Mononuclear cell (primary cell): ENCODE results near the gene EIF3I. TPM values are rescaled to one million over a fixed set of nuclear protein-coding genes. Genes with fewer than 3 reads are reported as not detected.

ENCODE experiments used
- H3K27me3 ChIP-seq: 2 replicates; pipeline ENCODE4 v1.6.0; 2011; ENCODE audit warnings: low read length, control low read depth; ENCODE audit not compliant: insufficient read depth
- H3K4me1 ChIP-seq: 2 replicates; pipeline ENCODE4 v1.5.1; 2011; ENCODE audit warnings: mild to moderate bottlenecking, low read length, control low read depth; ENCODE audit not compliant: insufficient read depth
- H3K4me3 ChIP-seq: 2 replicates; pipeline ENCODE4 v1.5.1; 2011; ENCODE audit warnings: mild to moderate bottlenecking, low read length, moderate library complexity
- H3K9me3 ChIP-seq: 2 replicates; pipeline ENCODE4 v1.5.1; 2011; ENCODE audit warnings: low read depth, mild to moderate bottlenecking, control low read depth, low read length
- total RNA-seq: library from RNA; depleted of rRNA; stranded (reverse); fragments of >200 nt; gene quantifications from one replicate; pipeline ENCODE4 v1.2.3, GENCODE V29; 2012

EIF3I gene
- 122 TPM for total RNA-seq

DNA sequence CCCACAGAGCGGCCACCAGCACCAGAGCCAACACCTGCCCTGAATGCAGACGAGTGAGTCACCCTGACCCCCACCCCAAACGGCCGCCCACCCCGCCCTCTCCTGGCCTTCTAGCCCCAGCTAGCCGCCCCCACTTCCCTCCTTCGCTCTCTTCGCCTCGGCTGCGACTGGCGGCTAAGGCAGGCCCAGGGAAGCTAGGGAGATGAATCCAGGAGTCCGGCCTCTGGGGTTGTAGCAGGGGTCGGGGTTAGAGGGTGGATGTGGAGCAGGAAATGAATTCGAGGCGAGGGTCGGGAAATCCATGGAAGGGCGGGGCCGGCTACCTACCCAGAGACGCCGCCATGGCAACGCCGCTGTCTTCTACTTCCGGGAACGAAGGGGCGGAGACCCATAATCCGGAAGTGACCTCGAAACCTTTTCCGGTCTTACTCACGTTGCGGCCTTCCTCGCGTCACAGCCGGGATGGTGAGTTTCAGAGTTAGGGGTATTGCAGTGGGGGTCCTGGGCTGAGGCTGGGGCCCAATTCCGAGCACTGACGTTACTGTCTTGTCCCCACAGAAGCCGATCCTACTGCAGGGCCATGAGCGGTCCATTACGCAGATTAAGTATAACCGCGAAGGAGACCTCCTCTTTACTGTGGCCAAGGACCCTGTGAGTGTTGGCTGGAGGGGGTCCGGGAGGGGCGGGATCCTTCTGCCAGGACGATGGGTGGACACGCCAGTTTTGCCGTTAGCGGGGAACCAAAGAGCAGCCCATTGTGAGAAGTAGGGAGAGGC lies at the start of gene EIF3I, which contains the start of gene TMEM234:
Gene EIF3I (plus strand): TSS at position 428 of the 776 bp plus-strand sequence. CDS start 35 bp downstream, at position 463.
Gene TMEM234 (minus strand): TSS at position 374 of the 776 bp plus-strand sequence. CDS start 31 bp downstream, at position 343.
- Histone ChIP-seq H3K4me3 (peak within 1 kb of the TSS; percentile 75), H3K4me1 (peaks cover 27% of the 10 kb centered on the region), H3K27me3 (no peaks in the 10 kb centered on the region), H3K9me3 (no peaks in the 10 kb centered on the region)

DNA sequence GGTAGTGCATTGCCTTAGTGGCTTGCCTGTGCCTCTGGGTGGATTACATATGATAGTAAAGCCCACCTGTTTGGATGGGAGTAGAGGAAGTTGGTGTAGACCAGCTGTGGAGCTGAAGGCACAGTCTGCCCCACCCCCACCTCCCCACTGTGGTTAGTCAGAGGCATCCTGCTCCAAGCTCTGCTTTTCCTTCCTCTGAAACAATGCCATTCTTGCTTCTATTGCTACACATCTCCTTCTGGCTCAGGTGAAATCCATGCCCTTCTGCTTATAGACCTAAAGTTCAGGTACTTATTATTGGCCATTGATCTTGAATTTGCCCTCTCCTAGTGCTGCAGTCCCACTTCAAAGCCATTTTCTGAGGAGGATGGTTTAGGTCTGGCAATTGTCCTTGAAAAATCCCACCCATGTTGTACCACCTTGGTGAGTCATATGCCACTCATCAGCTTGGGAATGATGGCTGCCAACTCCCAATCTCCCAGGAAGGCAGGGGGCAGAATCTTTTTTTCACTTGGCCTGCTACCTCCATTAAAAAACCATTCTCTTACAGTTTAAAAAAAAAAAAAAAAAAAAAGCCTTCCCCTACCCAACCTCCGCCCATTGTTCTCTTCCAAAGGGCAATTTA lies 49.5 kb upstream of the EIF3I start:
- Histone ChIP-seq H3K4me3 (no peak overlapping the region), H3K27me3 (no peaks in the 10 kb centered on the region), H3K4me1 (no peaks in the 10 kb centered on the region), H3K9me3 (no peaks in the 10 kb centered on the region)

DNA sequence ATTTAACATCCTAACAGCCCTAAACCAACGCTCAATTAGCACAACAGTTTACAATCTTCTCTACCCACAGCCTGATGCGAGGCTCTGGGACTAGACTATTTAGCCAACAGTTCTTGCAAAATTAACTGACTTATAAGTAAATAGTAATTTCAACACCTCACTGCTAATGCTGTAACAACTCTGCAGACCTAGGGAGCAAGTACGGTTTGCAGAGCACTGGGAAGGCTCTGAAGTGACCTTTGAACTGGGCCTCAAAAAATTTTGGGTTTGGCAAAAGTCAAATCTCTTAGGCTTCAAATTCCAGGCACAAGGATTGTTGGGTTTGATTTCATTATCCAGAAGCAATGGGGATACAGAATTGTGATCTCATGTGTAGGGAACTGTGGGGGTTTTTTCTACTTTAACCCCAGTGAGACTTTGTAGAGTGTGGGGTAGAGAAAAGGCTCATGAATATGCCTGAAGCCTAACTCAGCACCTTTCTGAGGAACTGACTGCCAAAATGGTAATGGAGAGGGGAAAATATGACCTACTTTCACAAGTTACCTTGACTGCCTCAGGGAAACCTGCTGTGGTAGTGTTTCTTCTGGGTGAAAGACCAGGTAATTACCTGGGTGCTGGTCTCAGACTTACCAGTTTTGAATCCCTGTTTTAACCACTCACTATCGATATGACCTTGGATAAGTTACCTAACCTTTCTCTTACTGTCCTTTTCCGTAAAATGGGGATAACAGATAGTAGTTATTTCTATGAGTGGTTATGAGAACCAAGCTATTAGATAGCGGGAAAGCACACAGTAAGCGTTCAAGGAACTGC lies 43.6 kb upstream of the EIF3I start:
- H3K27me3 ChIP-seq = no peaks in the 10 kb centered on the region
- H3K4me1 ChIP-seq = peaks cover 39% of the 10 kb centered on the region
- H3K9me3 ChIP-seq = no peaks in the 10 kb centered on the region
- no peak overlapping the region for H3K4me3 ChIP-seq

DNA sequence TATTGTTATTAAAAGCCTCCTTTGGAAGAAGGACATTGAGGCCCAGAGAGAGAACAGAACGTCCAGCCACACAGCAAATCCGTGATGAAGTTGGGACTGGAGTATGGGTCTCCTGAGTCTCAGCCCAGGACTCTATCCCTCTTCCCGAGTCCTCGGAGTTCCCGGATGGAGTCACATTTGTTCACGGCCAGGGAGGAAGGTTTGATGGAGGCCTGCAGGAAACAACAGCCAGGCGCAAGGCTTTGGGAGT lies 43.1 kb upstream of the EIF3I start:
- Histone ChIP-seq H3K4me1 (peaks cover 39% of the 10 kb centered on the region), H3K4me3 (peak overlapping the region; percentile 73), H3K9me3 (no peaks in the 10 kb centered on the region), H3K27me3 (no peaks in the 10 kb centered on the region)

DNA sequence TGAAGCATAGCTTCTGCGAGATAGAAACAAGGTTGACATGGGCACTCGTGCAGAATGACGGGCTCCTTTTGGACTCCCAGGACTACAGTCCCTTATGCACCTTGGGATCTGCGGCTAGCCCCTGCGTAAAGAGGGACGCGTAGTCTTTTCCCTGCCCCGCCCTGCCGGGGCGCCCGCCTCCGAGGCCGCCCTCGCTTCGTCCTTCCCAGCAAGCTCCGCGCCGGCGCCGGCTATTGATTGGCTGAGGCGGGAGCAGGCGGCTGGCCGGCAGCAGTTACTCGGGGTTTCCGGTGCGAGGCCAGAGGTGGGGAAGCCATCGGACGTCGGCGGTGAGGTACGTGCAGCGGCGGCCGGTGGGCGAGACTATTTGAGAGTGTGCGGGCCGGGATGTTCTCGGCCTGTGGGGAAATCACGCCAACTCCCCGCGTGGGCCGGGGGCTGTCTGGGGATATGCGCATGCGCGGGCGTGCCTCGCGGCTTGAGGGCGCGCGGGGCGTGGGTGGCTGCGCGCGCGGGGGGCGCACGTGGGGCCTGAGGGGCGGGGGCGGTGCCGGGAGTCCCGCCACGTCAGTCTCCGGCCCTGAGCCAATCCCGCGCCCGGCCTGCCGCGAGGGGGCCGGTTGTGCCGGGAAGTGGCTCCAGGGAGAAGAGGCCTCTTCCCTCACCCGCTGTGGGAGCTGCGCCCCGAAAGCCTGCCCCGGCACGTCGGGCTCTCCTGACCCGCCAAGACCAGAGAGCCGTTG lies 42.6 kb upstream of the EIF3I start, which contains the start of gene TXLNA:
Gene TXLNA (plus strand): TSS at position 233 of the 743 bp plus-strand sequence. CDS start 671 bp downstream, outside the sequence.
- Histone ChIP-seq H3K4me1 (peaks cover 39% of the 10 kb centered on the region), H3K4me3 (peak within 1 kb of the TSS; percentile 73), H3K9me3 (no peaks in the 10 kb centered on the region), H3K27me3 (no peaks in the 10 kb centered on the region)

DNA sequence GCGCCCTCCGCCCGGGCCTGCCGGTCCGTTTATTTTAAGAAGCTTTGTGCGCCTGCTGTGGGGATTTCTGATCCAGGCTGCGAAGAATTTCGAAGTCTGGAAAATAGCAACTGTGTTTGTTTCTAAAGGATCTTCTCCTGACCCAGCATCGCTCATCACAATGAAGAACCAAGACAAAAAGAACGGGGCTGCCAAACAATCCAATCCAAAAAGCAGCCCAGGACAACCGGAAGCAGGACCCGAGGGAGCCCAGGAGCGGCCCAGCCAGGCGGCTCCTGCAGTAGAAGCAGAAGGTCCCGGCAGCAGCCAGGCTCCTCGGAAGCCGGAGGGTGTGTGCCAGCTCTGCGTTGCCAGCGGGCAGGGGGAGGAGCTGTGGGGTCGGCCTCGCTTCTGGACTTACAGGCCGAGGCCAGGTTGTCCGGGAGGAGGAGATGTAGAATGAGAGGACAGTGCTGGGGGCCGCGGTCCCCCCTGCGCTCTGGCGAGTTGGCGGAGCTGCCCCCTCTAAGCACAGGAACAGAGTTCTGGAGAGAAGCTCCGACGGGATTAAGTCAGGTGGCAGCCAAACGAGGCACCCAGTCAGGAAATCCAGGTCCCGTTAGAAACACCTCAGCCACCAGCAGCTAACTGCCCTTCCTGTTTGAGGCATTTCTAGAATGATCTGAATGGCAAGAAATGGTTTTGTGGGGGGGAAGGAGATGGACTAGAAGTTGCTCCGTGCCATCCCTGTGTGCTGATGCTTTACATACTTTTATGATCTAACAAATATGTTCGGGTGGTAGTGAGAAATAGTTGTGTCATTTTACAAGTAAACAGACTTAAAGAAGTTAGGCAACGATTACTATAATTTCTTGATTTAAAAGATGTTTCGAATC lies 41.8 kb upstream of the EIF3I start:
- H3K9me3 ChIP-seq = no peaks in the 10 kb centered on the region
- H3K4me3 ChIP-seq = peak overlapping the region; percentile 73
- H3K4me1 ChIP-seq = peaks cover 39% of the 10 kb centered on the region
- no peaks in the 10 kb centered on the region for H3K27me3 ChIP-seq

DNA sequence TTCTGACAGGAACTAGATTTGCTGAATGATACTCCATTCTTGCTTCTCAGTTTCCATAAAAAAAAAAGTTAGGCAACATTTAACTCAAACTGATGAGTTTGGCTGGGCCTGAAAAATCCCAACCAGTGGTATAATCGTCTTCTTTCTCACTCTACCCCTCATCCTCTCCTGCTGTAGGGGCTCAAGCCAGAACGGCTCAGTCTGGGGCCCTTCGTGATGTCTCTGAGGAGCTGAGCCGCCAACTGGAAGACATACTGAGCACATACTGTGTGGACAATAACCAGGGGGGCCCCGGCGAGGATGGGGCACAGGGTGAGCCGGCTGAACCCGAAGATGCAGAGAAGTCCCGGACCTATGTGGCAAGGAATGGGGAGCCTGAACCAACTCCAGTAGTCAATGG lies 41.1 kb upstream of the EIF3I start:
- H3K27me3 ChIP-seq = no peaks in the 10 kb centered on the region
- no peaks in the 10 kb centered on the region for H3K9me3 ChIP-seq
- H3K4me1 ChIP-seq = peaks cover 39% of the 10 kb centered on the region
- no peak overlapping the region for H3K4me3 ChIP-seq

DNA sequence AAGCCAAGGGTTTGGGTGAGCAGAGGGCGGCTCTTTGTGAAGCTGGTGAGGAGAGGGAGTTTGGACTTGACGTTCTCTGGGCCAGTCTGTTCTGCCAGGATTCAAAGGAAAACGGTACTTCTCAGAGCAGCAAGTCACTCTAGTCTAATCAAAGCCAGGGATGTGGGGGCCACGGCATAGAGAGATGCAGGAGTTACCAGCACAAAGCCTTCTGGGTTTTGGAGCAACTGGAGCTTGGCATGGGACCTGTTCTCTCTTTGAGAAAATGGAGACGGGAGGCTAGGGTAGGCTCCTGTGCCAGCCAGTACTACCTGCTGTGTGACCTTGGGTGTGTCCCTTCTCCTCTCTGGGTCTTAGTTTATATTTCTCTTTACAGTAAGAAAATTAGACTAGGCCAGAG lies 40.6 kb upstream of the EIF3I start:
- no peak overlapping the region for H3K4me3 ChIP-seq
- no peaks in the 10 kb centered on the region for H3K27me3 ChIP-seq
- H3K4me1 ChIP-seq = peaks cover 39% of the 10 kb centered on the region
- no peaks in the 10 kb centered on the region for H3K9me3 ChIP-seq

DNA sequence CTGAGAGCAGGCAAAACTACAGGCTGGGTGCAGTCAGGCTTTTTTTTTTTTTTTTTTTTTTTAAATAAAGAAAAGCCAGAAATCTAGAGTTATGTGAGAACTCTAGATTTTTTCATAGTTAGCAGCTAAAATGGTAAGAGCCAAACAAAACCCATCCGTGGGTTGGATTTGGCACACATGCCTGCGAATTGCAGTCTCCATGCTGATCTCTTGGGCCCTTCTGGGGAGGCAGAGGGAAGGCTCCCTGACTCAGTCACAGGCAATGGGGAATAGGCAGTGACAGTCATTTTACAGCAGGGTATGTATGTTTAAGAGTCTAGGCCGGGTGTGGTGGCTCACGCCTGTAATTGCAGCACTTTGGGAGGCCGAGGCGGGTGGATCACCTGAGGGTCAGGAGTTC lies 40.1 kb upstream of the EIF3I start:
- peaks cover 39% of the 10 kb centered on the region for H3K4me1 ChIP-seq
- H3K4me3 ChIP-seq = no peak overlapping the region
- no peaks in the 10 kb centered on the region for H3K9me3 ChIP-seq
- H3K27me3 ChIP-seq = no peaks in the 10 kb centered on the region

DNA sequence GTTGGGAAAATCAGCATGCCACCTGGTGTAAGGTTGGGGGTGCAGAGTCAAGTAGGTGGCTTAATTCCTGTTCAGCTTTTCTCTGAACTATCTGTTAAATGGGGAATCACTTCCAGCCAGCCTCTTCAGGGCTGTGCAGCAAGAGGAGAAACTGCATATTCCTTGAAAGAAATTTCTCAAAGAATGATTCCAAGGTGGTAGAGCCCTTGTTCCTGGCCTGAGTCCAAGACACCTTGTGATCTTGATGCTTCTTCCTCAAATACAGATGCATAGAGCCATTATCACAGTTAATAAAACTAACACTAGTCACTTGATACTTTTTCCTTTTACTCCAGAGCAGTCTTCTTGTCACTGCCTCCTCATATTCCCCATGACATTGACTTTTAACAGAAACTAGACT lies 37.6 kb upstream of the EIF3I start:
- H3K4me3 ChIP-seq = no peak overlapping the region
- H3K4me1 ChIP-seq = peaks cover 25% of the 10 kb centered on the region

DNA sequence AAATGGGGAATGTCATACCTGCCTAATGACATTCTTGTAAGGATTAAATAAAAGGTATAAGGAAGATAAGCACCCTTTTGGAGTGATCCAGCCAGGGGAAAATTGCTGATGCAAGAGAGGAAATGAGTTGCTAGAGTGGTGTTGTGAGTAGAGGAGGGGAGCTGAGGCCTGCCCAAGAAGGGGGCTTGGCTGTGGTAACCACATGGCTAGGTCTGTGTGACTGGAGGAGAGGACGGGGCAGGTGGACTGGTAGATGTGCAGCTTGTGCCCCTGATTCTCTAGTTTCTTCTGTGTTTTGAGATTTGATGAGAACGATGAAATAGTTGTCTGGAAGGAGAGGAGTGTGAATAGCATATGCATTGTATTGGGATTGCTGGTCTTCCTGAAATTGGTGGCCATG lies 36.1 kb upstream of the EIF3I start:
- H3K27me3 ChIP-seq = no peaks in the 10 kb centered on the region
- peaks cover 13% of the 10 kb centered on the region for H3K4me1 ChIP-seq
- no peak overlapping the region for H3K4me3 ChIP-seq
- H3K9me3 ChIP-seq = no peaks in the 10 kb centered on the region

More for the DNA sequence above, 37.6 kb upstream of the EIF3I start:
- H3K27me3 ChIP-seq = no peaks in the 10 kb centered on the region
- no peaks in the 10 kb centered on the region for H3K9me3 ChIP-seq

DNA sequence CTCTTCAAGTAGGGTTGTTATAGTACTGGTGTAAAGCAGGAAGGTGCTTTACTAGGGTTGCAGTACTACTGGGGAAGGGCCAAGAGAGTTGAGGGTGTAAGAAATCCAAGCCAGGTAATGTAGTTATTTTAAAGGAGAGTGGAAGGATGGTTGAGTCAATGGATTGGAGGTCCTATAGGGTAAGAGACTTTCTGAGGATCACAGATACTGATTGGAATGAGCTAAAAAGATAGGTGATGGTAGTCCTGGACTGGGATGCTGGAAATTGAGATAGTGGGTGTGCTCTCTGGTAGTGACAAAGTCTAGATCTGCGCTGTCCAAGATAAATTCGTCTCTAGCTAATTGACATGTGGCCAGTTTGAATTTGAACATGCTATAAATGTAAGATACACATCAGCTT lies 35.7 kb upstream of the EIF3I start:
- Histone ChIP-seq H3K4me3 (no peak overlapping the region), H3K9me3 (no peaks in the 10 kb centered on the region), H3K4me1 (peaks cover 9% of the 10 kb centered on the region), H3K27me3 (no peaks in the 10 kb centered on the region)

DNA sequence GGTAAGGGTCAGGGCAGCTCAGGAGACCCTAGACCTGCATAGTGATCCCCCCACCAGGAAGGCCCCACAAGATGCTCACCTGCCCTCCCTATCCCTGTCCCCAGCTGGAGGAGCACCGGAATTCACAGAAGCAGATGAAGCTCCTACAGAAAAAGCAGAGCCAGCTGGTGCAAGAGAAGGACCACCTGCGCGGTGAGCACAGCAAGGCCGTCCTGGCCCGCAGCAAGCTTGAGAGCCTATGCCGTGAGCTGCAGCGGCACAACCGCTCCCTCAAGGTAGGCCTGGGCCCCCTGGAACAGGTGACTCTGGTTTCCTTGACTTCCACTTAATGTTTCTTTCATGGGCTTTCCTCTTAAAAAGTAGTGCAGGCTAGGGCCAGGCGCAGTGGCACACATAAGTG lies 34.4 kb upstream of the EIF3I start:
- Histone ChIP-seq H3K9me3 (no peaks in the 10 kb centered on the region), H3K27me3 (no peaks in the 10 kb centered on the region), H3K4me3 (no peak overlapping the region), H3K4me1 (no peaks in the 10 kb centered on the region)
